ENCODE measurements around the gene SH3RF3.

The SH3RF3 gene

DNA sequence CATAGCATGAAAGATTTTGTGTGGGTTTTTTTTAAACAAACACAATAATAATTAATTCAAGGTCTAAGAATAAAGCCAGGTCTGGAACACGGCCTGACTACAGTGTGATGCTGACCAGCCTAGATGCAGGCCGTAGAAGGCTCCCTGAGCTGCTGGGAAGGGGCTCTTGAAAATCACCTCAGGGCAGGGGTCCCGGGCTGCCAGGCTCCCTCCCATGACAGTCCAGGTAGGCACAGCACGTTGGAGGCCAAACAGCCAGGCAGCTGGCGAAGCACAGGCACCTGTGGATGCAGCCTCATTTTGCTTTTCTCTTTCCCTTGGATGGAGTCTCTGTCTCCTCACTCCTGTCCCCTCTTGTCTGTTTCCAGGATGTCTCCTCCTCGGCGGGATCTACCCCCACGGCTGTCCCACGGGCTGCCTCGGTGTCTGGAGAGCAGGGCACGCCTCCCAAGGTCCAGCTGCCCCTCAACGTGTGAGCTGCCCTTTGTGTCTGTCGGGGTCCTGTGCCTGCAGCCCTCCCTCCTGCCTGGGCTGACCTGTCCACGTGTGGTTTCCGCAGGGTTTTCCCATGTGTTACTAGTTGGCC lies 290.3 kb downstream of the SH3RF3 start:
- Histone ChIP-seq H3K4me1 (ENCODE audit: low read depth, poor library complexity, severe bottlenecking) (no peaks in the 10 kb centered on the region), H2AFZ (ENCODE audit: low read depth) (no peak overlapping the region), H3K4me2 (no peak overlapping the region), H3K79me2 (ENCODE audit: insufficient read depth, low read depth) (no peaks in the 10 kb centered on the region), H3K9ac (no peak overlapping the region), H3K27me3 (ENCODE audit: insufficient read depth, low read depth) (no peaks in the 10 kb centered on the region), H3K36me3 (ENCODE audit: insufficient read depth) (no peaks in the 10 kb centered on the region), H3K4me3 (IDR thresholded peaks at IDR 0.05; ENCODE audit: insufficient read depth, low read depth, low read length) (no peak overlapping the region), H3K27ac (no peak overlapping the region), H4K20me1 (ENCODE audit: insufficient read depth) (no peaks in the 10 kb centered on the region)
- TF ChIP-seq, protein P1, sequence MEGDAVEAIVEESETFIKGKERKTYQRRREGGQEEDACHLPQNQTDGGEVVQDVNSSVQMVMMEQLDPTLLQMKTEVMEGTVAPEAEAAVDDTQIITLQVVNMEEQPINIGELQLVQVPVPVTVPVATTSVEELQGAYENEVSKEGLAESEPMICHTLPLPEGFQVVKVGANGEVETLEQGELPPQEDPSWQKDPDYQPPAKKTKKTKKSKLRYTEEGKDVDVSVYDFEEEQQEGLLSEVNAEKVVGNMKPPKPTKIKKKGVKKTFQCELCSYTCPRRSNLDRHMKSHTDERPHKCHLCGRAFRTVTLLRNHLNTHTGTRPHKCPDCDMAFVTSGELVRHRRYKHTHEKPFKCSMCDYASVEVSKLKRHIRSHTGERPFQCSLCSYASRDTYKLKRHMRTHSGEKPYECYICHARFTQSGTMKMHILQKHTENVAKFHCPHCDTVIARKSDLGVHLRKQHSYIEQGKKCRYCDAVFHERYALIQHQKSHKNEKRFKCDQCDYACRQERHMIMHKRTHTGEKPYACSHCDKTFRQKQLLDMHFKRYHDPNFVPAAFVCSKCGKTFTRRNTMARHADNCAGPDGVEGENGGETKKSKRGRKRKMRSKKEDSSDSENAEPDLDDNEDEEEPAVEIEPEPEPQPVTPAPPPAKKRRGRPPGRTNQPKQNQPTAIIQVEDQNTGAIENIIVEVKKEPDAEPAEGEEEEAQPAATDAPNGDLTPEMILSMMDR (conservative IDR thresholded peaks at IDR 0.05; ENCODE audit: low read depth, low read length): no peak

DNA sequence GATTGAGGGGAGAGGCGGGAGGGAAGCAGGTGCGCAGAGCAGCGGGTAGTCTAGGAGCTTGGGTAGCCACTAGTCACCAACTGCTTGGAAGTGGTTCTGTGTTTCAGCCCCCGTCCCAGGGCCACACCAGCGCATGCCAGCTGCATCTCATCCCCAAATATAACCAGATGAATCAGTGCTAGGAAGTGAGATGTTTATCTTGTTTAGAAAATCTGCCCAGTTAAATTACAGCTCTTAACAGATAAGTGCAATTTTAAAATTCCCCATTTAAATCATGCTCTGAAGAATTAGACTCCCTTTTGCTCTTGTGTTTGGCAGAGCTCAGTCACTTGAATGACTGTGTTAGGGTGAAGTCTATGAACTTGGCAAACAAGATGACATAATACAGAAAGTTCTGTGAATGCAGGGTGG lies 291.0 kb downstream of the SH3RF3 start:
- TF ChIP-seq, protein P1 (conservative IDR thresholded peaks at IDR 0.05; ENCODE audit: low read depth, low read length): no peak
- Histone ChIP-seq H3K27ac (no peak overlapping the region), H3K79me2 (ENCODE audit: insufficient read depth, low read depth) (no peaks in the 10 kb centered on the region), H3K9ac (no peak overlapping the region), H3K27me3 (ENCODE audit: insufficient read depth, low read depth) (no peaks in the 10 kb centered on the region), H3K36me3 (ENCODE audit: insufficient read depth) (no peaks in the 10 kb centered on the region), H3K4me3 (IDR thresholded peaks at IDR 0.05; ENCODE audit: insufficient read depth, low read depth, low read length) (no peak overlapping the region), H2AFZ (ENCODE audit: low read depth) (no peak overlapping the region), H3K4me2 (no peak overlapping the region), H3K4me1 (ENCODE audit: low read depth, poor library complexity, severe bottlenecking) (no peaks in the 10 kb centered on the region), H4K20me1 (ENCODE audit: insufficient read depth) (no peaks in the 10 kb centered on the region)

DNA sequence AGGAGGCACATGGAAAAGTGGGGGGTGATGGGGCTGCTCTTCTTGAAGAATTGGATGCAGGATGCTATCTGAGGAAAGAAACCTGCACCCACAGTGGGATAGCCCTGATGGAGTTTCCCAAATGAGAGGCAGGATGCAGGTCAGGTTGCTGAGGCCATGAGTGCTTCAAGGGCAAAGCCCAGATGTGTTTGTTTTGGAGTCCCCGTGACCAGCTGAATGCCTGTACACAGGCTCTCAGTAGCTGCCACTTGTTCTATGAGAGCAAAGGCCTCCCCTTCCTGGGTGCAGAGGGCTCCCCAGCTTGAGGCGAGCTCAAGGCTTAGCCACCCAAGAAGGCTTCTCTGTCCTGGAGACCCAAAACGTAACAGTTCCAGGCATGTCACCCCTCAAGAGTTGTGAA lies 292.1 kb downstream of the SH3RF3 start:
- Histone ChIP-seq H3K4me1 (ENCODE audit: low read depth, poor library complexity, severe bottlenecking) (no peaks in the 10 kb centered on the region), H3K9ac (no peak overlapping the region), H3K79me2 (ENCODE audit: insufficient read depth, low read depth) (no peaks in the 10 kb centered on the region), H3K27ac (no peak overlapping the region), H3K4me3 (IDR thresholded peaks at IDR 0.05; ENCODE audit: insufficient read depth, low read depth, low read length) (no peak overlapping the region), H4K20me1 (ENCODE audit: insufficient read depth) (no peaks in the 10 kb centered on the region), H3K36me3 (ENCODE audit: insufficient read depth) (no peaks in the 10 kb centered on the region), H3K4me2 (no peak overlapping the region), H2AFZ (ENCODE audit: low read depth) (no peak overlapping the region), H3K27me3 (ENCODE audit: insufficient read depth, low read depth) (no peaks in the 10 kb centered on the region)
- TF ChIP-seq, protein P1 (conservative IDR thresholded peaks at IDR 0.05; ENCODE audit: low read depth, low read length): no peak

DNA sequence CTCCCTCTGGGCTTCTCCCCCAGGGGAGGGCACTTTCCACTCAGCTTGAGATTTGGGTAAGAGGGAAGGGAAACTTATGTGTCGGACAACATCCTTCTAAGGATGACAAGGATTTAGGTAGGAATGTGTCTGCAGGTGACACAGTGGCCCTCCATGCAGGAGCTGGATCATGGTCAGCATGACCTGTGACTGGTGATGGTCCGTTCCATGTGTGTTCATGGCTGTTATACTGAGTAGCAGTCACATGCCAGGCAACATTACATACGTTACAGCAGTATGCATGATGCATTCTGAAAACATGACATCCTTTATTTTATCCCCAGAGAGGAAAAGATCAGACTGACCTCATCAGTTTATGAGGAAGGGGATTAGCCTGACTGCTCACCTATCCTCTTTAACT lies 292.6 kb downstream of the SH3RF3 start:
- Histone ChIP-seq H3K27me3 (ENCODE audit: insufficient read depth, low read depth) (no peaks in the 10 kb centered on the region), H3K4me2 (no peak overlapping the region), H4K20me1 (ENCODE audit: insufficient read depth) (no peaks in the 10 kb centered on the region), H3K4me1 (ENCODE audit: low read depth, poor library complexity, severe bottlenecking) (no peaks in the 10 kb centered on the region), H2AFZ (ENCODE audit: low read depth) (no peak overlapping the region), H3K4me3 (IDR thresholded peaks at IDR 0.05; ENCODE audit: insufficient read depth, low read depth, low read length) (no peak overlapping the region), H3K27ac (no peak overlapping the region), H3K9ac (no peak overlapping the region), H3K36me3 (ENCODE audit: insufficient read depth) (no peaks in the 10 kb centered on the region), H3K79me2 (ENCODE audit: insufficient read depth, low read depth) (no peaks in the 10 kb centered on the region)
- TF ChIP-seq, protein P1 (conservative IDR thresholded peaks at IDR 0.05; ENCODE audit: low read depth, low read length): no peak

Data from KMS-11 (cell line).